Duodenal mucosa (tissue), 2 donors: Measurements from ENCODE around the gene ZNF467.

Source experiments
- H3K27ac ChIP-seq: one replicate; pipeline ENCODE4 v1.7.0; 2013; ENCODE audit warnings: low read depth, low read length
- H3K27me3 ChIP-seq, 2 donors: one replicate each; pipeline ENCODE4 v1.7.0; 2013; ENCODE audit warnings: low read length in 2 of 2, control low read depth in 1 of 2; ENCODE audit not compliant: insufficient read depth in 2 of 2, control insufficient read depth in 1 of 2
- H3K36me3 ChIP-seq, 2 donors: one replicate each; pipeline ENCODE4 v1.7.0; 2013; ENCODE audit warnings: low read length in 2 of 2, control low read depth in 1 of 2; ENCODE audit not compliant: insufficient read depth in 2 of 2, control insufficient read depth in 1 of 2
- H3K4me1 ChIP-seq, 2 donors: one replicate each; pipeline ENCODE4 v1.7.0; 2013; ENCODE audit warnings: low read length in 2 of 2, control low read depth in 1 of 2; ENCODE audit not compliant: insufficient read depth in 2 of 2, control insufficient read depth in 1 of 2
- H3K4me3 ChIP-seq, 2 donors: one replicate each; pipeline ENCODE4 v1.7.0; 2013; ENCODE audit warnings: low read length in 2 of 2, low read depth in 1 of 2
- H3K9ac ChIP-seq, 2 donors: one replicate each; pipeline ENCODE4 v1.7.0; 2013; ENCODE audit warnings: low read length in 2 of 2, low read depth in 1 of 2
- H3K9me3 ChIP-seq, 2 donors: one replicate each; pipeline ENCODE4 v1.7.0; 2013; ENCODE audit warnings: low read length in 2 of 2, control low read depth in 1 of 2; ENCODE audit not compliant: control insufficient read depth in 1 of 2

ZNF467 gene

GRCh38 chr7:149772241-149772955 is 990 bp downstream of the ZNF467 start:
- Histone ChIP-seq H3K27me3 (peaks cover 5 to 17% of the 10 kb centered on the region in 2 donors), H3K9ac (no peak overlapping the region), H3K9me3 (no peaks in the 10 kb centered on the region), H3K4me3 (peak overlapping the region; percentile 56 to 59), H3K27ac (no peak overlapping the region), H3K4me1 (peaks cover 0 to 5% of the 10 kb centered on the region in 2 donors), H3K36me3 (no peaks in the 10 kb centered on the region)

- H3K27ac ChIP-seq, result no peak overlapping the region
- peaks cover 0 to 5% of the 10 kb centered on the region in 2 donors for H3K4me1 ChIP-seq
Measured at GRCh38 chr7:149771720-149772240, 1.6 kb downstream of the ZNF467 start.

GRCh38 chr7:149770728-149771636 is 2.4 kb downstream of the ZNF467 start:
- Histone ChIP-seq H3K27ac (no peak overlapping the region), H3K36me3 (no peaks in the 10 kb centered on the region), H3K4me1 (peaks cover 0 to 5% of the 10 kb centered on the region in 2 donors), H3K9me3 (no peaks in the 10 kb centered on the region), H3K9ac (no peak overlapping the region), H3K4me3 (peak overlapping the region; percentile 40 to 61), H3K27me3 (peaks cover 16 to 31% of the 10 kb centered on the region in 2 donors)

More at GRCh38 chr7:149771720-149772240, 1.6 kb downstream of the ZNF467 start:
- Histone ChIP-seq H3K9ac (peak overlapping the region in 1 of 2 donors; percentile 43), H3K36me3 (no peaks in the 10 kb centered on the region), H3K27me3 (peaks cover 10 to 23% of the 10 kb centered on the region in 2 donors), H3K9me3 (no peaks in the 10 kb centered on the region), H3K4me3 (peak overlapping the region; percentile 67 to 68)

GRCh38 chr7:149769915-149770314 is 3.5 kb downstream of the ZNF467 start:
- Histone ChIP-seq H3K9me3 (no peaks in the 10 kb centered on the region), H3K27ac (no peak overlapping the region), H3K36me3 (no peaks in the 10 kb centered on the region), H3K4me1 (peaks cover 0 to 5% of the 10 kb centered on the region in 2 donors), H3K27me3 (peaks cover 26 to 32% of the 10 kb centered on the region in 2 donors), H3K4me3 (no peak overlapping the region), H3K9ac (no peak overlapping the region)

GRCh38 chr7:149768931-149769330 is 4.5 kb downstream of the ZNF467 start:
- H3K36me3 ChIP-seq, result no peaks in the 10 kb centered on the region
- no peak overlapping the region for H3K4me3 ChIP-seq
- H3K27me3 ChIP-seq, result peaks cover 29 to 32% of the 10 kb centered on the region in 2 donors
- H3K27ac ChIP-seq, result no peak overlapping the region
- H3K9me3 ChIP-seq, result no peaks in the 10 kb centered on the region
- peaks cover 0 to 5% of the 10 kb centered on the region in 2 donors for H3K4me1 ChIP-seq
- no peak overlapping the region for H3K9ac ChIP-seq

GRCh38 chr7:149767068-149767467 is 6.3 kb downstream of the ZNF467 start:
- Histone ChIP-seq H3K36me3 (no peaks in the 10 kb centered on the region), H3K27ac (no peak overlapping the region), H3K9ac (no peak overlapping the region), H3K4me1 (peaks cover 0 to 5% of the 10 kb centered on the region in 2 donors), H3K9me3 (no peaks in the 10 kb centered on the region), H3K27me3 (peaks cover 36 to 43% of the 10 kb centered on the region in 2 donors), H3K4me3 (no peak overlapping the region)

- Histone ChIP-seq H3K9me3 (no peaks in the 10 kb centered on the region), H3K4me3 (no peak overlapping the region), H3K27ac (no peak overlapping the region), H3K27me3 (peaks cover 36 to 43% of the 10 kb centered on the region in 2 donors), H3K36me3 (no peaks in the 10 kb centered on the region), H3K9ac (no peak overlapping the region), H3K4me1 (peaks cover 0 to 3% of the 10 kb centered on the region in 2 donors)
Measured at GRCh38 chr7:149766135-149766675, 7.2 kb downstream of the ZNF467 start.

GRCh38 chr7:149765399-149766121 is 7.8 kb downstream of the ZNF467 start:
- Histone ChIP-seq H3K4me3 (no peak overlapping the region), H3K4me1 (no peaks in the 10 kb centered on the region), H3K27me3 (peaks cover 36 to 43% of the 10 kb centered on the region in 2 donors), H3K9ac (no peak overlapping the region), H3K27ac (no peak overlapping the region), H3K36me3 (no peaks in the 10 kb centered on the region), H3K9me3 (no peaks in the 10 kb centered on the region)

- Histone ChIP-seq H3K4me3 (peak overlapping the region in 1 of 2 donors; percentile 15), H3K27me3 (peaks cover 36 to 43% of the 10 kb centered on the region in 2 donors), H3K9me3 (no peaks in the 10 kb centered on the region), H3K36me3 (no peaks in the 10 kb centered on the region), H3K4me1 (no peaks in the 10 kb centered on the region), H3K9ac (no peak overlapping the region), H3K27ac (no peak overlapping the region)
Measured at GRCh38 chr7:149764481-149765398, 8.6 kb downstream of the ZNF467 start.
